HG03342 (cell line): ENCODE results near the gene MRPS27.
A peak's percentile ranks its signal among the peaks of the same experiment; 100 is the strongest.

ENCODE experiments used
- ATAC-seq: cut with Tn5 transposase; IDR thresholded peaks from one replicate; pipeline ENCODE4 v1.9.1; 2021; ENCODE audit warnings: mild to moderate bottlenecking, moderate library complexity; ENCODE audit not compliant: unreplicated experiment

Gene MRPS27

GRCh38 chr5:72319976-72320752 is at the start of gene MRPS27, which contains the start of gene PTCD2:
Gene MRPS27 (minus strand): TSS chr5:72320240. CDS start chr5:72320221, 19 bp downstream.
Gene PTCD2 (plus strand): TSS chr5:72320373. CDS start chr5:72320383, 10 bp downstream.
- peak; percentile 99 for ATAC-seq

- no peak for ATAC-seq
Observed at GRCh38 chr5:72369711-72370110, 49.7 kb upstream of the MRPS27 start.

- ATAC-seq: no peak
Observed at GRCh38 chr5:72369301-72369700, 49.3 kb upstream of the MRPS27 start.

GRCh38 chr5:72368271-72368670 is 48.2 kb upstream of the MRPS27 start:
- no peak for ATAC-seq

- peak; percentile 81 for ATAC-seq
Observed at GRCh38 chr5:72366324-72366976, 46.4 kb upstream of the MRPS27 start.

GRCh38 chr5:72364951-72365350 is 44.9 kb upstream of the MRPS27 start:
- no peak for ATAC-seq

- no peak for ATAC-seq
Observed at GRCh38 chr5:72364171-72364570, 44.1 kb upstream of the MRPS27 start.

- ATAC-seq: no peak
Observed at GRCh38 chr5:72363166-72363802, 43.2 kb upstream of the MRPS27 start.

- no peak for ATAC-seq
Observed at GRCh38 chr5:72359886-72360285, 39.8 kb upstream of the MRPS27 start.

- ATAC-seq: no peak
Observed at GRCh38 chr5:72358925-72359324, 38.9 kb upstream of the MRPS27 start.

GRCh38 chr5:72356361-72356760 is 36.3 kb upstream of the MRPS27 start:
- no peak for ATAC-seq

GRCh38 chr5:72355706-72356299 is 35.8 kb upstream of the MRPS27 start:
- ATAC-seq: no peak

GRCh38 chr5:72353046-72353445 is 33.0 kb upstream of the MRPS27 start:
- no peak for ATAC-seq

GRCh38 chr5:72352616-72353015 is 32.6 kb upstream of the MRPS27 start:
- ATAC-seq: no peak

GRCh38 chr5:72351376-72351775 is 31.3 kb upstream of the MRPS27 start:
- no peak for ATAC-seq

GRCh38 chr5:72347801-72348308 is 27.8 kb upstream of the MRPS27 start:
- no peak for ATAC-seq

- no peak for ATAC-seq
Observed at GRCh38 chr5:72346398-72346797, 26.4 kb upstream of the MRPS27 start.

GRCh38 chr5:72338689-72339209 is 18.7 kb upstream of the MRPS27 start:
- no peak for ATAC-seq

- no peak for ATAC-seq
Observed at GRCh38 chr5:72337159-72337558, 17.1 kb upstream of the MRPS27 start.

GRCh38 chr5:72330712-72331111 is 10.7 kb upstream of the MRPS27 start:
- no peak for ATAC-seq

- no peak for ATAC-seq
Observed at GRCh38 chr5:72328172-72328571, 8.1 kb upstream of the MRPS27 start.
